Stromal cell of bone marrow (primary cell): ENCODE data around the gene DNAJC1.
A peak's percentile ranks its signal among the peaks of the same experiment; 100 is the strongest.

ENCODE experiments used
- DNase-seq: peaks from one replicate; pipeline ENCODE4 v3.0.0-alpha.2; 2012; ENCODE audit warnings: low read depth

The DNAJC1 gene

GRCh38 chr10:21959998-21960397 is 43.5 kb downstream of the DNAJC1 start:
- no peak for DNase-seq

- no peak for DNase-seq
Measured at GRCh38 chr10:21954690-21955089, 48.8 kb downstream of the DNAJC1 start.

- no peak for DNase-seq
Measured at GRCh38 chr10:21954132-21954531, 49.4 kb downstream of the DNAJC1 start.

- DNase-seq, result peak; percentile 13
Measured at GRCh38 chr10:21953585-21954057, 49.9 kb downstream of the DNAJC1 start.

- no peak for DNase-seq
Measured at GRCh38 chr10:21950566-21950965, 53.0 kb downstream of the DNAJC1 start.

- DNase-seq, result no peak
Measured at GRCh38 chr10:21946946-21947345, 56.6 kb downstream of the DNAJC1 start.

GRCh38 chr10:21944727-21945386 is 58.7 kb downstream of the DNAJC1 start:
- DNase-seq, result no peak

GRCh38 chr10:21943633-21944265 is 59.8 kb downstream of the DNAJC1 start:
- peak; percentile 47 for DNase-seq

GRCh38 chr10:21935439-21936023 is 68.0 kb downstream of the DNAJC1 start:
- DNase-seq, result no peak

GRCh38 chr10:21934307-21934706 is 69.2 kb downstream of the DNAJC1 start:
- DNase-seq, result no peak

- DNase-seq, result no peak
Measured at GRCh38 chr10:21929070-21929469, 74.5 kb downstream of the DNAJC1 start.

- no peak for DNase-seq
Measured at GRCh38 chr10:21927631-21928353, 75.7 kb downstream of the DNAJC1 start.

- DNase-seq, result peak; percentile 60
Measured at GRCh38 chr10:21926949-21927348, 76.6 kb downstream of the DNAJC1 start.

GRCh38 chr10:21926358-21926925 is 77.1 kb downstream of the DNAJC1 start:
- no peak for DNase-seq

GRCh38 chr10:21925851-21926250 is 77.7 kb downstream of the DNAJC1 start:
- DNase-seq, result no peak

GRCh38 chr10:21924511-21924910 is 79.0 kb downstream of the DNAJC1 start:
- DNase-seq, result no peak

- DNase-seq, result no peak
Measured at GRCh38 chr10:21920633-21921032, 82.9 kb downstream of the DNAJC1 start.

GRCh38 chr10:21919906-21920305 is 83.6 kb downstream of the DNAJC1 start:
- DNase-seq, result no peak

GRCh38 chr10:21919117-21919516 is 84.4 kb downstream of the DNAJC1 start:
- DNase-seq, result no peak

- DNase-seq, result no peak
Measured at GRCh38 chr10:21912625-21913024, 90.9 kb downstream of the DNAJC1 start.

GRCh38 chr10:21910798-21911197 is 92.7 kb downstream of the DNAJC1 start:
- no peak for DNase-seq

- no peak for DNase-seq
Measured at GRCh38 chr10:21907436-21907835, 96.1 kb downstream of the DNAJC1 start.
